Pancreas (tissue), 10 donors: ENCODE data around the gene SLC26A11. TPM values are rescaled to one million over a fixed set of nuclear protein-coding genes. Genes with fewer than 3 reads are reported as not detected.

ENCODE experiments used
- ATAC-seq, 4 donors: fragments of 200-7000 bp; cut with Tn5 transposase; one replicate each; pipeline versions ENCODE4 v1.8.0 to v1.9.1; 2020; ENCODE audit warnings: mild to moderate bottlenecking in 4 of 4, moderate library complexity in 4 of 4
- DNase-seq, 6 donors: peaks; one replicate each; pipeline ENCODE4 v3.0.0-alpha.2; 2020
- FAIRE-seq: peaks from 2 replicates; lab custom pipeline; 2012; peaks lifted over from hg19 to GRCh38; lab: Jason Lieb, UNC
- H3K27ac ChIP-seq, 4 donors: fragments of 200-600 bp; sonication (generic); 1 replicate in 3 of 4; 2 replicates in 1 of 4; pipeline versions ENCODE4 v1.5.0 to v1.8.0; 2020
- H3K27me3 ChIP-seq, 4 donors: fragments of 200-600 bp; one replicate each; pipeline ENCODE4 v1.8.0; 2021
- H3K36me3 ChIP-seq, 3 donors: fragments of 200-600 bp; sonication (generic) in 1 of 3; one replicate each; pipeline versions ENCODE4 v1.5.0 to v1.8.0; 2020 to 2021
- H3K4me1 ChIP-seq, 3 donors: fragments of 200-600 bp; one replicate each; pipeline ENCODE4 v1.8.0; 2021
- H3K4me3 ChIP-seq, 4 donors: fragments of 200-600 bp; sonication (generic) in 2 of 4; one replicate each; pipeline versions ENCODE4 v1.5.0 to v1.8.0; 2020 to 2021
- H3K9me3 ChIP-seq, 4 donors: fragments of 200-600 bp; one replicate each; pipeline ENCODE4 v1.8.0; 2021
- CTCF ChIP-seq, 4 donors: fragments of 200-600 bp; sonication (generic) in 3 of 4; IDR thresholded peaks; one replicate each; pipeline versions ENCODE4 v1.5.0 to v1.8.0; 2021; ENCODE audit warnings: antibody characterized with exemption in 4 of 4
- WGBS, 2 donors: extraction: QIAGEN DNeasy Blood & Tissue Kit; methylation state at CpG; one replicate each; pipeline ENCODE4 v1.1.7; 2013; 5-methylcytosine and 5-hydroxymethylcytosine counted together
- intact Hi-C, 3 donors: fragments of 100-400 bp; cut with DNase I; formaldehyde crosslinking; loops; one replicate each; pipeline versions ENCODE4 v1.11.1 to v1.14.2; 2022
- polyA plus RNA-seq, 2 donors: library from polyadenylated mRNA; stranded (reverse); fragments of 200-250 nt; gene quantifications; one replicate each; pipeline ENCODE4 v1.2.3, GENCODE V29; 2013
- total RNA-seq, 6 donors: library from RNA; stranded (reverse); fragmentation: NEBNext Ultra II Directional in 4 of 6; extraction: Animal tissue kit (Norgen Biotek cat#: 25700) in 4 of 6; gene quantifications; one replicate each; pipeline versions ENCODE4 v1.2.1 to v1.2.4, GENCODE V29; 2021 to 2023
- donor health status: healthy with polysubstance abuse.
- donor health status: DM: no; HTN: no; CAD: no; lungs with moderate emphysema.
- donor health status: DM: no; HTN: no; CAD: no.
- donor health status: control.
- donor health status: control.
- donor health status: Bipolar disorder and iron deficiency.
- donor health status: DM: yes; HTN: yes; CAD: no.
- donor health status: DM: no; HTN: no; CAD: no.
- donor health status: DM: no; HTN: no; CAD: no.
- donor health status: DM: yes; HTN: yes; CAD: no.

The SLC26A11 gene
- total and polyA plus RNA-seq, 8 donors: 5.1 to 23.6 (median 8.8) TPM

GRCh38 chr17:80246726-80247125 is 26.5 kb downstream of the SLC26A11 start:
- DNase-seq (peak in 1 of 6 donors; percentile 55), FAIRE-seq (no peak), ATAC-seq (no peak)
- no peaks in the 10 kb centered on the region for H3K9me3 ChIP-seq
- intact Hi-C loops: loop anchor here in 1 of 3 donors (10.0 kb wide), 1 partner anchor 152 kb away; no protein-coding TSS in a partner anchor
- H3K36me3 ChIP-seq: peaks cover 0 to 17% (median 0%) of the 10 kb centered on the region in 3 donors
- no peak overlapping the region for H3K4me3 ChIP-seq
- no peaks in the 10 kb centered on the region for H3K4me1 ChIP-seq
- no peaks in the 10 kb centered on the region for H3K27me3 ChIP-seq
- H3K27ac ChIP-seq: no peak overlapping the region
- WGBS, 2 donors: 82 to 91% methylated on average over 8 of the region's 8 CpGs
- no peak for TF ChIP-seq CTCF (IDR thresholded peaks at IDR 0.05)

GRCh38 chr17:80247561-80247960 is 27.3 kb downstream of the SLC26A11 start:
- ATAC-seq (no peak), DNase-seq (peak in 1 of 6 donors; percentile 50), FAIRE-seq (no peak)
- no peak for TF ChIP-seq CTCF (IDR thresholded peaks at IDR 0.05)
- Histone ChIP-seq H3K4me3 (no peak overlapping the region), H3K4me1 (no peaks in the 10 kb centered on the region), H3K27ac (no peak overlapping the region), H3K36me3 (peaks cover 0 to 17% (median 0%) of the 10 kb centered on the region in 3 donors), H3K27me3 (no peaks in the 10 kb centered on the region), H3K9me3 (no peaks in the 10 kb centered on the region)
- intact Hi-C loops: loop anchor here in 1 of 3 donors (10.0 kb wide), 1 partner anchor 153 kb away; no protein-coding TSS in a partner anchor
- 96% methylated on average over 17 of the region's 17 CpGs for WGBS, 2 donors

- no peak overlapping the region for H3K27ac ChIP-seq
- H3K4me1 ChIP-seq: no peaks in the 10 kb centered on the region
- peak in 1 of 6 donors; percentile 69 for DNase-seq
- no peaks in the 10 kb centered on the region for H3K9me3 ChIP-seq
- peaks cover 0 to 17% (median 0%) of the 10 kb centered on the region in 3 donors for H3K36me3 ChIP-seq
- no peak for TF ChIP-seq CTCF (IDR thresholded peaks at IDR 0.05)
- FAIRE-seq: no peak
- ATAC-seq: no peak
- no peaks in the 10 kb centered on the region for H3K27me3 ChIP-seq
- 93 to 95% methylated on average over 22 to 23 of the region's 23 CpGs for WGBS, 2 donors
- no peak overlapping the region for H3K4me3 ChIP-seq
- intact Hi-C loops: loop anchor here in 1 of 3 donors (10.0 kb wide), 1 partner anchor 153 kb away; no protein-coding TSS in a partner anchor
Measured at GRCh38 chr17:80248001-80248893, 28.0 kb downstream of the SLC26A11 start.

- FAIRE-seq (no peak), ATAC-seq (no peak), DNase-seq (peak in 1 of 6 donors; percentile 60)
- Histone ChIP-seq H3K4me1 (peaks cover 0 to 3% (median 0%) of the 10 kb centered on the region in 3 donors), H3K36me3 (peaks cover 0 to 17% (median 0%) of the 10 kb centered on the region in 3 donors), H3K27ac (no peak overlapping the region), H3K4me3 (no peak overlapping the region), H3K27me3 (no peaks in the 10 kb centered on the region), H3K9me3 (no peaks in the 10 kb centered on the region)
- TF ChIP-seq CTCF (IDR thresholded peaks at IDR 0.05): no peak
- WGBS, 2 donors: 90 to 93% methylated on average over 26 of the region's 26 CpGs
- intact Hi-C loops: loop anchor here in 1 of 3 donors (10.0 kb wide), 1 partner anchor 154 kb away; no protein-coding TSS in a partner anchor
Measured at GRCh38 chr17:80248894-80249710, 28.9 kb downstream of the SLC26A11 start.
